NCI-H2196 (cell line): ENCODE measurements around the gene IGSF9B.
"Not testable (repeated sequence)": the region's sequence is repeated elsewhere in the genome, so short reads cannot be mapped to it uniquely, and the experiment has no call there.

Experiments used
- DNase-seq: peaks from one replicate; lab custom pipeline; 2025; ENCODE audit not compliant: unreplicated experiment; lab: John Stamatoyannopoulos, UW

IGSF9B gene

GRCh38 chr11:133956650-133957633 is at the start of gene IGSF9B:
Gene IGSF9B, minus strand, starts transcription at chr11:133956968. Its CDS starts 214 bp downstream, at chr11:133956754.
- DNase-seq: peak; percentile 91

GRCh38 chr11:134004496-134005172 is 47.9 kb upstream of the IGSF9B start:
- DNase-seq: no peak

GRCh38 chr11:134003792-134004495 is 47.2 kb upstream of the IGSF9B start:
- DNase-seq: no peak

- DNase-seq: not testable (repeated sequence)
These were observed 46.1 kb upstream of the IGSF9B start for GRCh38 chr11:134002819-134003218.

GRCh38 chr11:134002338-134002737 is 45.6 kb upstream of the IGSF9B start:
- not testable (repeated sequence) for DNase-seq

GRCh38 chr11:134001596-134001995 is 44.8 kb upstream of the IGSF9B start:
- DNase-seq: no peak

GRCh38 chr11:134001088-134001487 is 44.3 kb upstream of the IGSF9B start:
- no peak for DNase-seq

GRCh38 chr11:133999355-133999754 is 42.6 kb upstream of the IGSF9B start:
- no peak for DNase-seq

- DNase-seq: no peak
These were observed 40.8 kb upstream of the IGSF9B start for GRCh38 chr11:133997554-133997953.

- no peak for DNase-seq
These were observed 39.9 kb upstream of the IGSF9B start for GRCh38 chr11:133996671-133997070.

GRCh38 chr11:133995066-133995465 is 38.3 kb upstream of the IGSF9B start:
- no peak for DNase-seq

GRCh38 chr11:133993921-133994320 is 37.2 kb upstream of the IGSF9B start:
- no peak for DNase-seq

GRCh38 chr11:133993107-133993506 is 36.3 kb upstream of the IGSF9B start:
- no peak for DNase-seq

GRCh38 chr11:133992121-133992520 is 35.4 kb upstream of the IGSF9B start:
- no peak for DNase-seq

- DNase-seq: no peak
These were observed 34.3 kb upstream of the IGSF9B start for GRCh38 chr11:133991101-133991500.

GRCh38 chr11:133990501-133990900 is 33.7 kb upstream of the IGSF9B start:
- DNase-seq: no peak

GRCh38 chr11:133988686-133989410 is 32.1 kb upstream of the IGSF9B start:
- DNase-seq: no peak

GRCh38 chr11:133987171-133987570 is 30.4 kb upstream of the IGSF9B start:
- no peak for DNase-seq

GRCh38 chr11:133985981-133986944 is 29.5 kb upstream of the IGSF9B start:
- DNase-seq: no peak

- DNase-seq: no peak
These were observed 28.1 kb upstream of the IGSF9B start for GRCh38 chr11:133984828-133985227.
